HCT116 (cell line): ENCODE results near the gene PDCL3. TPM values are rescaled to one million over a fixed set of nuclear protein-coding genes. Genes with fewer than 3 reads are reported as not detected.

Source experiments
- ATAC-seq: fragments of 200-7000 bp; cut with Tn5 transposase; 2 replicates; pipeline ENCODE4 v1.9.1; 2020; ENCODE audit warnings: mild to moderate bottlenecking, moderate library complexity
- BruUV-seq: library from RNA; stranded (reverse); fragments of 400-500 nt; replicated peaks from 2 replicates; lab custom pipeline; 2021; lab: Mats Ljungman, UMichigan
- CTCF ChIA-PET: fragments of 300-600 bp; sonication (Branson Sonifier 250); formaldehyde crosslinking; loops from one replicate; lab custom pipeline; 2021; ENCODE audit warnings: antibody characterized with exemption; lab: Charles Lee
- POLR2A ChIA-PET: fragments of 300-600, 350-600 bp; sonication (Branson Sonifier 250); formaldehyde crosslinking; loops from one replicate; lab custom pipeline; 2021; ENCODE audit warnings: antibody characterized with exemption; lab: Charles Lee
- RAD21 ChIA-PET, 2 experiments: fragments of 300-600 bp; sonication (Branson Sonifier 250); formaldehyde crosslinking; loops; one replicate each; lab custom pipeline; 2023; ENCODE audit warnings: low total read pairs in 2 of 2; ENCODE audit not compliant: uncharacterized antibody in 2 of 2, unreplicated experiment in 2 of 2, low non-redundant PET in 1 of 2; lab: Charles Lee
- DNase-seq: peaks from one replicate; pipeline ENCODE4 v3.0.0-alpha.2; 2010; ENCODE audit warnings: low read depth, low spot score
- H2AFZ ChIP-seq: fragments of 200-600 bp; shearing (Covaris generic), sonication (generic); 2 replicates; pipeline ENCODE4 v1.6.1; 2017; ENCODE audit warnings: low read depth, mixed run types, mixed read lengths, antibody characterized with exemption, low read length; ENCODE audit not compliant: poor library complexity, severe bottlenecking
- H3K27ac ChIP-seq: 2 replicates; pipeline ENCODE4 v1.5.1; 2012; ENCODE audit warnings: low read depth, low read length
- H3K27me3 ChIP-seq: fragments of 200-600 bp; sonication (generic); 2 replicates; pipeline ENCODE4 v1.6.1; 2016; ENCODE audit warnings: mixed run types, low read length, mixed read lengths; ENCODE audit not compliant: insufficient read depth
- H3K36me3 ChIP-seq, 2 experiments: fragments of 200-500 bp in 1 of 2; fragments of 200-600 bp in 1 of 2; sonication (Bioruptor generic) in 1 of 2; sonication (generic) in 1 of 2; 2 replicates each; pipeline versions ENCODE4 v1.5.1 to v1.6.1; 2014 to 2016; ENCODE audit warnings: low read length in 2 of 2, inconsistent platforms in 1 of 2, mixed read lengths in 1 of 2, mixed run types in 1 of 2; ENCODE audit not compliant: insufficient read depth in 2 of 2, control insufficient read depth in 1 of 2
- H3K4me1 ChIP-seq, 2 experiments: fragments of 200-600 bp in 1 of 2; sonication (generic) in 1 of 2; 2 replicates each; pipeline versions ENCODE4 v1.5.1 to v1.6.1; 2012 to 2017; ENCODE audit warnings: low read length in 2 of 2, inconsistent platforms in 1 of 2, mild to moderate bottlenecking in 1 of 2, mixed read lengths in 1 of 2, mixed run types in 1 of 2, moderate library complexity in 1 of 2; ENCODE audit not compliant: insufficient read depth in 2 of 2, control insufficient read depth in 1 of 2
- H3K4me2 ChIP-seq: fragments of 200-600 bp; sonication (generic); 2 replicates; pipeline ENCODE4 v1.6.1; 2017; ENCODE audit warnings: mixed run types, low read length, mixed read lengths
- H3K4me3 ChIP-seq, 2 experiments: fragments of 200-600 bp in 1 of 2; sonication (generic) in 1 of 2; replicated peaks in 1 of 2; 2 replicates each; pipeline ENCODE4 v1.5.1; 2011 to 2016; ENCODE audit warnings: low read length in 2 of 2, control low read depth in 1 of 2, low read depth in 1 of 2, mild to moderate bottlenecking in 1 of 2, mixed read lengths in 1 of 2, mixed run types in 1 of 2
- H3K79me2 ChIP-seq: fragments of 200-600 bp; sonication (generic); 2 replicates; pipeline ENCODE4 v1.6.1; 2017; ENCODE audit warnings: mild to moderate bottlenecking, mixed run types, low read length, moderate library complexity, mixed read lengths; ENCODE audit not compliant: insufficient read depth
- H3K9ac ChIP-seq: fragments of 200-600 bp; sonication (generic); 2 replicates; pipeline ENCODE4 v1.6.1; 2016; ENCODE audit warnings: low read length, mixed read lengths
- H3K9me2 ChIP-seq: fragments of 200-600 bp; sonication (generic), shearing (Covaris generic); 2 replicates; pipeline ENCODE4 v1.6.1; 2017; ENCODE audit warnings: mixed run types, mild to moderate bottlenecking, moderate library complexity; ENCODE audit not compliant: insufficient read depth
- H3K9me3 ChIP-seq, 2 experiments: fragments of 200-500 bp in 1 of 2; fragments of 200-600 bp in 1 of 2; sonication (Bioruptor generic) in 1 of 2; sonication (generic) in 1 of 2; 2 replicates each; pipeline ENCODE4 v1.6.1; 2014 to 2017; ENCODE audit warnings: low read length in 2 of 2, mixed read lengths in 2 of 2, inconsistent platforms in 1 of 2, low read depth in 1 of 2, mild to moderate bottlenecking in 1 of 2, mixed run types in 1 of 2, moderate library complexity in 1 of 2; ENCODE audit not compliant: control insufficient read depth in 1 of 2, insufficient read depth in 1 of 2
- H4K20me1 ChIP-seq: fragments of 200-600 bp; sonication (generic), shearing (Covaris generic); 2 replicates; pipeline ENCODE4 v1.6.1; 2017; ENCODE audit warnings: mixed run types, mild to moderate bottlenecking, moderate library complexity; ENCODE audit not compliant: insufficient read depth
- ATF3 ChIP-seq: IDR thresholded peaks from 2 replicates; pipeline ENCODE4 v1.6.1; 2012
- EGR1 ChIP-seq: IDR thresholded peaks from 2 replicates; pipeline ENCODE4 v1.6.1; 2012; ENCODE audit warnings: low read depth
- EZH2phosphoT487 ChIP-seq: fragments of 200-600 bp; IDR thresholded peaks from 2 replicates; pipeline ENCODE4 v1.6.1; 2018; ENCODE audit warnings: antibody characterized with exemption, borderline replicate concordance
- FOSL1 ChIP-seq: IDR thresholded peaks from 2 replicates; pipeline ENCODE4 v1.6.1; 2012; ENCODE audit warnings: low read depth
- MAX ChIP-seq: IDR thresholded peaks from 2 replicates; pipeline ENCODE4 v1.6.1; 2012
- POLR2AphosphoS5 ChIP-seq: IDR thresholded peaks from 2 replicates; pipeline ENCODE4 v1.6.1; 2011; ENCODE audit warnings: mild to moderate bottlenecking, low read depth, low read length, moderate library complexity
- SIN3A ChIP-seq: IDR thresholded peaks from 2 replicates; pipeline ENCODE4 v1.6.1; 2012; ENCODE audit warnings: low read depth
- SRF ChIP-seq: IDR thresholded peaks from 2 replicates; pipeline ENCODE4 v1.6.1; 2012; ENCODE audit warnings: low read depth
- TCF7L2 ChIP-seq: IDR thresholded peaks from 2 replicates; pipeline ENCODE4 v1.7.0; 2011; ENCODE audit warnings: borderline replicate concordance, inconsistent platforms; ENCODE audit not compliant: insufficient read depth, insufficient read length; ENCODE audit errors: extremely low read depth
- YY1 ChIP-seq: IDR thresholded peaks from 2 replicates; pipeline ENCODE4 v1.6.1; 2011; ENCODE audit warnings: low read length, low read depth, moderate library complexity, mild to moderate bottlenecking; ENCODE audit not compliant: insufficient replicate concordance; ENCODE audit errors: extremely low read depth
- intact Hi-C: fragments of 100-400 bp; cut with micrococcal nuclease; formaldehyde crosslinking; loops from 2 replicates; pipeline ENCODE4 v1.10.0; 2022
- total RNA-seq: library from RNA; stranded (reverse); gene quantifications from one replicate; pipeline ENCODE4 v1.2.1, GENCODE V29; 2021; ENCODE audit not compliant: unreplicated experiment
- TF ChIP-seq, protein P1 (sequence below), 3 experiments: fragments of 200-600 bp in 1 of 3; sonication (generic) in 1 of 3; IDR thresholded peaks in 2 of 3; conservative IDR thresholded peaks in 1 of 3; 2 replicates each; pipeline ENCODE4 v1.5.1; 2012 to 2017; ENCODE audit warnings: low read depth in 2 of 3, low read length in 2 of 3, antibody characterized with exemption in 1 of 3, borderline replicate concordance in 1 of 3, control low read depth in 1 of 3, mild to moderate bottlenecking in 1 of 3, mixed read lengths in 1 of 3, mixed run types in 1 of 3, moderate library complexity in 1 of 3; ENCODE audit not compliant: insufficient read depth in 1 of 3

PDCL3 gene
- total RNA-seq, 1 experiment from 2014 or later: 26.3 TPM

- Histone ChIP-seq H3K4me2 (no peak overlapping the region), H2AFZ (no peak overlapping the region), H3K9ac (no peak overlapping the region), H3K79me2 (no peaks in the 10 kb centered on the region), H3K4me3 (no peak overlapping the region), H3K4me1 (no peaks in the 10 kb centered on the region), H3K36me3 (no peaks in the 10 kb centered on the region), H4K20me1 (no peaks in the 10 kb centered on the region), H3K9me2 (no peaks in the 10 kb centered on the region), H3K27ac (no peak overlapping the region), H3K9me3 (no peaks in the 10 kb centered on the region; a peak in 1 of 4 replicates), H3K27me3 (no peaks in the 10 kb centered on the region)
- no TSS peak for BruUV-seq
- ChIA-PET POLR2A (no interaction called here), RAD21 (no interaction called here), CTCF (no interaction called here)
- intact Hi-C loops: no loop called here
- no peak for ATAC-seq
- no peak for DNase-seq
- TF ChIP-seq SRF (no peak), EGR1 (no peak), POLR2AphosphoS5 (no peak), FOSL1 (no peak), MAX (no peak), ATF3 (no peak), YY1 (no peak), EZH2phosphoT487 (no peak), SIN3A (no peak), TCF7L2 (no peak)
- TF ChIP-seq, protein P1, sequence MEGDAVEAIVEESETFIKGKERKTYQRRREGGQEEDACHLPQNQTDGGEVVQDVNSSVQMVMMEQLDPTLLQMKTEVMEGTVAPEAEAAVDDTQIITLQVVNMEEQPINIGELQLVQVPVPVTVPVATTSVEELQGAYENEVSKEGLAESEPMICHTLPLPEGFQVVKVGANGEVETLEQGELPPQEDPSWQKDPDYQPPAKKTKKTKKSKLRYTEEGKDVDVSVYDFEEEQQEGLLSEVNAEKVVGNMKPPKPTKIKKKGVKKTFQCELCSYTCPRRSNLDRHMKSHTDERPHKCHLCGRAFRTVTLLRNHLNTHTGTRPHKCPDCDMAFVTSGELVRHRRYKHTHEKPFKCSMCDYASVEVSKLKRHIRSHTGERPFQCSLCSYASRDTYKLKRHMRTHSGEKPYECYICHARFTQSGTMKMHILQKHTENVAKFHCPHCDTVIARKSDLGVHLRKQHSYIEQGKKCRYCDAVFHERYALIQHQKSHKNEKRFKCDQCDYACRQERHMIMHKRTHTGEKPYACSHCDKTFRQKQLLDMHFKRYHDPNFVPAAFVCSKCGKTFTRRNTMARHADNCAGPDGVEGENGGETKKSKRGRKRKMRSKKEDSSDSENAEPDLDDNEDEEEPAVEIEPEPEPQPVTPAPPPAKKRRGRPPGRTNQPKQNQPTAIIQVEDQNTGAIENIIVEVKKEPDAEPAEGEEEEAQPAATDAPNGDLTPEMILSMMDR (IDR thresholded peaks at IDR 0.05 in 2 of 3, conservative IDR thresholded peaks at IDR 0.05 in 1 of 3; ENCODE audit: borderline replicate concordance in 1 of 3, insufficient read depth in 1 of 3, low read depth in 2 of 3, low read length in 2 of 3): no peak
Observed at GRCh38 chr2:100625717-100626116, 62.9 kb downstream of the PDCL3 start.

Other genes starting within 250 kb of the PDCL3 start
- gene LONRF2, start 240.5 kb upstream of the PDCL3 start, total RNA-seq: 1.6 TPM
- 0.27 TPM for gene CHST10, start 145.3 kb upstream of the PDCL3 start, total RNA-seq
- gene NMS, start 92.5 kb upstream of the PDCL3 start, total RNA-seq: not detected